ENCODE results near the gene SLC2A5.

- TF ChIP-seq CTCF (conservative IDR thresholded peaks at IDR 0.05; ENCODE audit: low read depth, low read length) (no peak), EZH2 (IDR thresholded peaks at IDR 0.05; ENCODE audit: low read length, unreplicated experiment) (no peak), EZH2phosphoT487 (IDR thresholded peaks at IDR 0.05; ENCODE audit: borderline replicate concordance, low read length) (no peak)
Observed at GRCh38 chr1:9022773-9023172, 46.7 kb downstream of the SLC2A5 start.

Measured in PC-3 (cell line).